ENCODE results near the gene TSPAN14. TPM values are rescaled to one million over a fixed set of nuclear protein-coding genes. Genes with fewer than 3 reads are reported as not detected.
"Not testable (repeated sequence)": the region's sequence is repeated elsewhere in the genome, so short reads cannot be mapped to it uniquely, and the experiment has no call there.

TSPAN14 gene
- total RNA-seq, 2 experiments from 2014 or later, result 43.9 to 45.5 TPM

GRCh38 chr10:80542652-80543318, 88.7 kb downstream of the TSPAN14 start:
- H3K9me3 Mint-ChIP-seq, result no peaks in the 10 kb centered on the region
- intact Hi-C loops (cut with micrococcal nuclease), result no loop called here
- peaks cover 8% of the 10 kb centered on the region for H3K4me1 Mint-ChIP-seq (ENCODE audit: low read depth)
- POLR2A ChIA-PET, result no interaction called here
- ATAC-seq (no peak), DNase-seq (no peak)
- no peaks in the 10 kb centered on the region for H3K27me3 Mint-ChIP-seq
- H3K36me3 Mint-ChIP-seq (ENCODE audit: low read depth), result no peaks in the 10 kb centered on the region
- no peak overlapping the region for H3K4me3 Mint-ChIP-seq
- CTCF ChIA-PET, result interaction anchor here (1.0 to 1.9 kb wide), 3 partner anchors 12 to 38 kb away, joined by 3 to 8 read pairs (median 5); no protein-coding TSS in a partner anchor
- no peak for TF ChIP-seq CTCF (IDR thresholded peaks at IDR 0.05)
- H3K27ac Mint-ChIP-seq, result no peak overlapping the region

GRCh38 chr10:80543319-80543672, 89.2 kb downstream of the TSPAN14 start:
- H3K9me3 Mint-ChIP-seq; intact Hi-C loops (cut with micrococcal nuclease); ATAC-seq; POLR2A ChIA-PET; H3K27me3 Mint-ChIP-seq; H3K36me3 Mint-ChIP-seq (ENCODE audit: low read depth); H3K4me1 Mint-ChIP-seq (ENCODE audit: low read depth); DNase-seq; CTCF ChIA-PET; H3K27ac Mint-ChIP-seq; H3K4me3 Mint-ChIP-seq: not testable (repeated sequence)

- Mint-ChIP-seq H3K4me3 (no peak overlapping the region), H3K36me3 (ENCODE audit: low read depth) (no peaks in the 10 kb centered on the region), H3K27me3 (peaks cover 1% of the 10 kb centered on the region), H3K27ac (no peak overlapping the region), H3K4me1 (ENCODE audit: low read depth) (peaks cover 8% of the 10 kb centered on the region), H3K9me3 (no peaks in the 10 kb centered on the region)
- ChIA-PET CTCF (interaction anchor here (0.9 kb wide), 2 partner anchors 101 to 162 kb away, joined by 3 read pairs; no protein-coding TSS in a partner anchor), POLR2A (no interaction called here)
- ATAC-seq (no peak), DNase-seq (no peak)
- intact Hi-C loops (cut with micrococcal nuclease), result no loop called here
- no peak for TF ChIP-seq CTCF (IDR thresholded peaks at IDR 0.05)
Observed at GRCh38 chr10:80544316-80544953, 90.3 kb downstream of the TSPAN14 start.

GRCh38 chr10:80545258-80545881, 91.3 kb downstream of the TSPAN14 start:
- intact Hi-C loops (cut with micrococcal nuclease), result no loop called here
- no peak for DNase-seq
- H3K36me3 Mint-ChIP-seq (ENCODE audit: low read depth), result no peaks in the 10 kb centered on the region
- no peak for TF ChIP-seq CTCF (IDR thresholded peaks at IDR 0.05)
- H3K27me3 Mint-ChIP-seq, result peaks cover 1% of the 10 kb centered on the region
- no peaks in the 10 kb centered on the region for H3K9me3 Mint-ChIP-seq
- H3K27ac Mint-ChIP-seq, result no peak overlapping the region
- POLR2A ChIA-PET, result no interaction called here
- no peak overlapping the region for H3K4me3 Mint-ChIP-seq
- no peak for ATAC-seq
- CTCF ChIA-PET, result no interaction called here
- H3K4me1 Mint-ChIP-seq (ENCODE audit: low read depth), result peaks cover 8% of the 10 kb centered on the region

GRCh38 chr10:80552151-80552646, 98.1 kb downstream of the TSPAN14 start:
- H3K27me3 Mint-ChIP-seq, result peaks cover 1% of the 10 kb centered on the region
- H3K36me3 Mint-ChIP-seq (ENCODE audit: low read depth), result no peaks in the 10 kb centered on the region
- TF ChIP-seq CTCF (IDR thresholded peaks at IDR 0.05), result no peak

More at GRCh38 chr10:80552151-80552646, 98.1 kb downstream of the TSPAN14 start:
- ATAC-seq (no peak), DNase-seq (no peak)
- CTCF ChIA-PET, result interaction anchor here (1.0 to 1.5 kb wide), 4 partner anchors 10 to 169 kb away, joined by 3 read pairs; no protein-coding TSS in a partner anchor
- intact Hi-C loops (cut with micrococcal nuclease), result no loop called here
- no peaks in the 10 kb centered on the region for H3K9me3 Mint-ChIP-seq
- POLR2A ChIA-PET, result no interaction called here
- H3K27ac Mint-ChIP-seq, result no peak overlapping the region
- H3K4me1 Mint-ChIP-seq (ENCODE audit: low read depth), result no peaks in the 10 kb centered on the region
- no peak overlapping the region for H3K4me3 Mint-ChIP-seq
